ENCODE measurements around the gene UBAP1. TPM values are rescaled to one million over a fixed set of nuclear protein-coding genes. Genes with fewer than 3 reads are reported as not detected.
"Not testable (repeated sequence)": the region's sequence is repeated elsewhere in the genome, so short reads cannot be mapped to it uniquely, and the experiment has no call there.

UBAP1 gene
- total RNA-seq, 4 donors from 2014 or later = 42.2 to 63.3 (median 51.9) TPM

DNA sequence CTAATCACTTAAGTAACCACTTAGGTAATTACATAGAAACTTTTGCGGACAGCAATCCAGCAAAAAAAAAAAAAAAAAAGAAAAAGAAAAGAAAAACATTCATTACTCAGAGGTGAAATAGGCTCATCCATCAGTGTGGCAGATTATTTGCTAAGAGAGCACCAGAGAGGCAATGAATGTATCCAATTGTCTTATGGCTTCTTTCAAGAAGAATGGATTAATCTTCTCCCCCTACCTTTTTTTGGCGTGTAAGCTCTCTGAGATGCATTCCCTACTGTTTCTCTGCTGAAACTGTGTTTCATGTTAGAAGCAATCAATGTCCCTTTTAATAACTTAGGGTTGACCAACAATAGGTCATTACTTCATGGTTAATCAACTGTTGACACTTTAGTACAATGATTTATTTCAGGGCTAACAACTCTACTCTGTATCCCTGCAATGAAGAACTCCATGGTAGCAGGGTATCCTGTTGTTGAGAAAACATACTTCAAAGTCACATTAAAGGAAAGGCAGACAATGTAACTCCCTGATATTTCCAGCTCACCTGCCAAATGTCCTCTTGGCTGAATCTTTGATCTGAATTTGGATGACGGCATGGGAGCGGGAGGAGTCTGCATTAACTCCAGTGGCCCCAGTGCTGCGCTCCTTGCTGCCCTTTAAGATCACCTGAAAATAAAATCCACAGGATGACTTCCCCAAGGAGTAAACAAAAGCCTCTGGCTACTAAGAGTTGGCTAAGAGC is 92.6 kb downstream of the UBAP1 start:
- TF ChIP-seq, protein P1, sequence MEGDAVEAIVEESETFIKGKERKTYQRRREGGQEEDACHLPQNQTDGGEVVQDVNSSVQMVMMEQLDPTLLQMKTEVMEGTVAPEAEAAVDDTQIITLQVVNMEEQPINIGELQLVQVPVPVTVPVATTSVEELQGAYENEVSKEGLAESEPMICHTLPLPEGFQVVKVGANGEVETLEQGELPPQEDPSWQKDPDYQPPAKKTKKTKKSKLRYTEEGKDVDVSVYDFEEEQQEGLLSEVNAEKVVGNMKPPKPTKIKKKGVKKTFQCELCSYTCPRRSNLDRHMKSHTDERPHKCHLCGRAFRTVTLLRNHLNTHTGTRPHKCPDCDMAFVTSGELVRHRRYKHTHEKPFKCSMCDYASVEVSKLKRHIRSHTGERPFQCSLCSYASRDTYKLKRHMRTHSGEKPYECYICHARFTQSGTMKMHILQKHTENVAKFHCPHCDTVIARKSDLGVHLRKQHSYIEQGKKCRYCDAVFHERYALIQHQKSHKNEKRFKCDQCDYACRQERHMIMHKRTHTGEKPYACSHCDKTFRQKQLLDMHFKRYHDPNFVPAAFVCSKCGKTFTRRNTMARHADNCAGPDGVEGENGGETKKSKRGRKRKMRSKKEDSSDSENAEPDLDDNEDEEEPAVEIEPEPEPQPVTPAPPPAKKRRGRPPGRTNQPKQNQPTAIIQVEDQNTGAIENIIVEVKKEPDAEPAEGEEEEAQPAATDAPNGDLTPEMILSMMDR (IDR thresholded peaks at IDR 0.05) = no peak
- TF ChIP-seq EP300 (IDR thresholded peaks at IDR 0.05) (no peak), POLR2AphosphoS5 (IDR thresholded peaks at IDR 0.05) (no peak), POLR2A (IDR thresholded peaks at IDR 0.05) (no peak)
- no peaks in the 10 kb centered on the region for H3K9me3 ChIP-seq
- H3K4me1 ChIP-seq = no peaks in the 10 kb centered on the region
- no peaks in the 10 kb centered on the region for H3K36me3 ChIP-seq
- no peak for DNase-seq (ENCODE audit: low spot score in 2 of 2)
- H3K4me3 ChIP-seq = no peak overlapping the region
- WGBS = 74% methylated on average over 5 of the region's 5 CpGs
- H3K27ac ChIP-seq = no peak overlapping the region
- no peaks in the 10 kb centered on the region for H3K27me3 ChIP-seq

DNA sequence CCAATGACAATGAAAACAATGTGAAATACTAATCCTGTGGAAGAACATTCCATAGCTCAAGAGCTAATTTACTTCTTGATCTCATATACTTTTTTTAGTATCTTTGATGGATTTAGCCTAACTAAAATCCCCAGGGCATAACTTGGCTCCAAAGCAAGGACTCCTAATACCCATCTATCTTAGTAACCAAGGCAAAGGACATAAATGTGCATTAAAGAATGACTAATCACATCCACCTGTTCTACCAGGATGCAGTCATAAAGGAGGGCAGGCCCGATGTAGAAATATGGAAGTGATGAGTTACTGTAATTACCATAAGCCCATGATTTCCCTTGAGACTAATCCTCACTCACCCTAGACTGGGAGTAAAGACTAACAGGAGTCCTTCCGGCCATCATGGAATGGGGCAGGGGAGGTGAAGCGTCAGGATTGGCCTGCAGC is 93.3 kb downstream of the UBAP1 start:
- Histone ChIP-seq H3K9me3 (no peaks in the 10 kb centered on the region), H3K27me3 (no peaks in the 10 kb centered on the region), H3K36me3 (no peaks in the 10 kb centered on the region), H3K4me3 (no peak overlapping the region), H3K4me1 (no peaks in the 10 kb centered on the region), H3K27ac (no peak overlapping the region)
- WGBS = 63% methylated on average over 3 of the region's 3 CpGs
- TF ChIP-seq, protein P1 (IDR thresholded peaks at IDR 0.05) = no peak
- no peak for TF ChIP-seq POLR2AphosphoS5 (IDR thresholded peaks at IDR 0.05)
- TF ChIP-seq POLR2A (IDR thresholded peaks at IDR 0.05) = no peak
- TF ChIP-seq EP300 (IDR thresholded peaks at IDR 0.05) = no peak
- no peak for DNase-seq (ENCODE audit: low spot score in 2 of 2)

DNA sequence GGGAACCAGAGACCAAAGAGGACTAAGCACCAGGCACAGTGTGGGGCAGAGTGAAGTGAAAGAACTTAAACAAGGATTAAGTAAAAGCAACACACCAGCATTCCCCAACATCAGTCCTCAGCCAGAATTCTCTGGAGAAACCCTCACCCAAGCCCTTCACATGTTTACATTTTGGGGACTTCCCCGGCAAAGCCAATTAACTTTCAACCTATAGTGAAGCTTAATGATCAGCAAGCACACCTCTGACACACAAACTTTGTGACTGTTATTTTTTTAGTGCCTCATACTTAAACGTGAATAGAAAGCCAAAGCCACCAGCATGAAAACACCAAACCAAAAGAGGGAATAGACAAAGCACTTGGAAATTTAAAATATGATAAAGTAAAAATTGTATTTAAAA is 94.7 kb downstream of the UBAP1 start:
- H3K4me1 ChIP-seq; H3K27me3 ChIP-seq; H3K4me3 ChIP-seq; H3K27ac ChIP-seq; DNase-seq (ENCODE audit: low spot score in 2 of 2); H3K36me3 ChIP-seq; H3K9me3 ChIP-seq: not testable (repeated sequence)
- no CpG with 5 or more reads among the region's 2 CpGs for WGBS

DNA sequence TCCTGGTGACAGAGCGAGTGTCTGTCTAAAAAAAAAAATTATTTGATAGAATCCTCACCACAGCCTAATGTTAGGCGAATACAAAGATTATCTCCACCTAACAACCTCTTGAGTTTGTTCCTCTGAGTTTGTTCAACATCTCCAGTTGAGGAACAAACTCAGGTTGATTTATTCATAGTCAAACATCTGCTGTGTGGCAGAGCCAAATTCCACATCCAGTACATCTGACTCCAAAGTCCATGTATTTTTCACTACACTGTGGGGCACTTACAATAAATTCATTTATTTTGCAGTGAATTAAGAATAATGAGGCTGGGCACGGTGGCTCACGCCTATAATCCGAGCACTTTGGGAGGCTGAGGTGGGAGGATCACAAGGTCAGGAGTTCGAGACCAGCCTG is 97.0 kb downstream of the UBAP1 start:
- no peak overlapping the region for H3K27ac ChIP-seq
- H3K36me3 ChIP-seq = no peaks in the 10 kb centered on the region
- no peak overlapping the region for H3K4me3 ChIP-seq
- H3K27me3 ChIP-seq = no peaks in the 10 kb centered on the region
- no peaks in the 10 kb centered on the region for H3K4me1 ChIP-seq
- 93% methylated on average over 6 of the region's 6 CpGs for WGBS
- no peaks in the 10 kb centered on the region for H3K9me3 ChIP-seq
- DNase-seq (ENCODE audit: low spot score in 2 of 2) = no peak
- no peak for TF ChIP-seq POLR2AphosphoS5 (IDR thresholded peaks at IDR 0.05)
- TF ChIP-seq, protein P1 (IDR thresholded peaks at IDR 0.05) = no peak

DNA sequence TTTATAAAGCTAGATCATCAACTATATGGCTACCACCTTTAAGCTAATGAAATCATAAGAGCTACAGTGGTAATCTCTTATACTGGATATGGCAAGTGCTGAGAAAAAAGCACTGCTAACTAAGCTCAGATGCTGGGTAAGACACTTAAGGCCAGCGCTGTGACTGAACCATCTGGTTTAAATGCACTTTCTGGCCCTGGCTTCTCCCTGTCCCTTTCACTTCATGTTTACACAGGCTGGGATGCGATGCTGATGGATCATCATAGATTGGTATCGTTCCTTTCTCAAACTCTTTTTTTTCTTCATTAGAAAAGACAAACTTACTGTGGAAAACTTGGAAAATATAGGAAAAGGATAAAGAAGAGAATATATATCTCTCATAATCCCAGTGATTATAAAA is 97.9 kb downstream of the UBAP1 start:
- no peak for DNase-seq (ENCODE audit: low spot score in 2 of 2)
- Histone ChIP-seq H3K4me1 (no peaks in the 10 kb centered on the region), H3K27ac (no peak overlapping the region), H3K36me3 (no peaks in the 10 kb centered on the region), H3K27me3 (no peaks in the 10 kb centered on the region), H3K4me3 (no peak overlapping the region), H3K9me3 (no peaks in the 10 kb centered on the region)
- WGBS = 71% methylated on average over 3 of the region's 3 CpGs
- TF ChIP-seq POLR2A (IDR thresholded peaks at IDR 0.05) = no peak

DNA sequence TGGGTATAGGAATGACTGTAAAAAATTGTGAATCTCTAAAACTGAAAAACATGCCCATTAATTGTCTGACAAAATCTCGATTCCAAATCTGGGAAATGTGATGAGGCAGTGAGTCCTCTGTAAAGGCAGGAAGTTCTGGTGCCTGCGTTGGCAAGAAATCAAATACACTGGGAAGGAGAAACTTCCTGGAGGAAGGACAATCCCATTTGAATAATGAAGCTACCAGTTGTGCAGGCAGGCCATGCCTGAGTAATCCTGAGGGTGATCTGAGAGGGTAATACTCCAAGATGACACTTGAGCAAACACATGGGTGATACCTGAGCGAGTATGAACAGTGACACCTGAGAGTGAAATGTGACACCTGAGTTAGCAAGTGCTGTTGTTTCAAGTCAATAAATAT is 100.6 kb downstream of the UBAP1 start:
- WGBS = 74% methylated on average over 3 of the region's 3 CpGs
- no peaks in the 10 kb centered on the region for H3K9me3 ChIP-seq

More for the DNA sequence above, 100.6 kb downstream of the UBAP1 start:
- no peaks in the 10 kb centered on the region for H3K4me1 ChIP-seq
- H3K27me3 ChIP-seq = no peaks in the 10 kb centered on the region
- H3K36me3 ChIP-seq = no peaks in the 10 kb centered on the region
- no peak for DNase-seq (ENCODE audit: low spot score in 2 of 2)
- no peak overlapping the region for H3K27ac ChIP-seq
- no peak for TF ChIP-seq EP300 (IDR thresholded peaks at IDR 0.05)
- TF ChIP-seq, protein P1 (IDR thresholded peaks at IDR 0.05) = no peak
- TF ChIP-seq POLR2A (IDR thresholded peaks at IDR 0.05) = no peak
- no peak for TF ChIP-seq POLR2AphosphoS5 (IDR thresholded peaks at IDR 0.05)
- no peak overlapping the region for H3K4me3 ChIP-seq
